Omental fat pad (tissue), 4 donors: ENCODE results near the gene FAT1. TPM values are rescaled to one million over a fixed set of nuclear protein-coding genes. Genes with fewer than 3 reads are reported as not detected.

ENCODE experiments used
- ATAC-seq: fragments of 150-250 bp; one replicate; pipeline ENCODE4 v1.9.1; 2016; ENCODE audit warnings: mild to moderate bottlenecking, moderate library complexity; ENCODE audit not compliant: low FRiP score
- DNase-seq: peaks from one replicate; pipeline ENCODE4 v3.0.0-alpha.2; 2019; ENCODE audit warnings: low spot score
- total RNA-seq, 4 donors: library from RNA; depleted of rRNA; stranded (reverse); fragments of >200 nt; gene quantifications; one replicate each; pipeline ENCODE4 v1.1.0, GENCODE V29; 2016
- TF ChIP-seq, protein P1 (sequence below), 3 donors: fragments of 450-650 bp; IDR thresholded peaks; one replicate each; pipeline ENCODE4 v1.5.1; 2016 to 2017; ENCODE audit warnings: antibody characterized with exemption in 3 of 3, mild to moderate bottlenecking in 3 of 3, moderate library complexity in 2 of 3

FAT1 gene
- total RNA-seq, 4 donors from 2014 or later, result 35.3 to 90.8 (median 69.9) TPM

DNA sequence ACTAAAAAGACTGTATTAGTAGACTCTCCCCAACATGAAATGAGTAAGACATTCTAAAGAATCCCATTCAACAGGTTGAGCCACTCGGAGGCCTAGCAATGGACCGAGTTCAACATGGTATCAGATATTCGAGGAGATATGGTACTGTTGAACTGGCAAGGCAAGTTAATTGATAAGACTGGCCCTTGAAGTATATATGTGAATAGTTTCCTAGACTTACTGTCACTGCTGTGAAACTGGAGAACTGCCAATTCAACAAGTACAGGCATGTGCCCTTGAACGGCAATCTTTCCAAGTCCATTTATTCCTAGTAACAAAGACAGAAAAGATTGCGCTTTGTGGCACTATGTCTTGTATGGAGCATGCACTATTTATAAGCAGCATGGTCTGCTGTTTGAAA lies 24.4 kb downstream of the FAT1 start:
- TF ChIP-seq, protein P1, sequence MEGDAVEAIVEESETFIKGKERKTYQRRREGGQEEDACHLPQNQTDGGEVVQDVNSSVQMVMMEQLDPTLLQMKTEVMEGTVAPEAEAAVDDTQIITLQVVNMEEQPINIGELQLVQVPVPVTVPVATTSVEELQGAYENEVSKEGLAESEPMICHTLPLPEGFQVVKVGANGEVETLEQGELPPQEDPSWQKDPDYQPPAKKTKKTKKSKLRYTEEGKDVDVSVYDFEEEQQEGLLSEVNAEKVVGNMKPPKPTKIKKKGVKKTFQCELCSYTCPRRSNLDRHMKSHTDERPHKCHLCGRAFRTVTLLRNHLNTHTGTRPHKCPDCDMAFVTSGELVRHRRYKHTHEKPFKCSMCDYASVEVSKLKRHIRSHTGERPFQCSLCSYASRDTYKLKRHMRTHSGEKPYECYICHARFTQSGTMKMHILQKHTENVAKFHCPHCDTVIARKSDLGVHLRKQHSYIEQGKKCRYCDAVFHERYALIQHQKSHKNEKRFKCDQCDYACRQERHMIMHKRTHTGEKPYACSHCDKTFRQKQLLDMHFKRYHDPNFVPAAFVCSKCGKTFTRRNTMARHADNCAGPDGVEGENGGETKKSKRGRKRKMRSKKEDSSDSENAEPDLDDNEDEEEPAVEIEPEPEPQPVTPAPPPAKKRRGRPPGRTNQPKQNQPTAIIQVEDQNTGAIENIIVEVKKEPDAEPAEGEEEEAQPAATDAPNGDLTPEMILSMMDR (IDR thresholded peaks at IDR 0.05), result no peak
- no peak for DNase-seq
- no peak for ATAC-seq

DNA sequence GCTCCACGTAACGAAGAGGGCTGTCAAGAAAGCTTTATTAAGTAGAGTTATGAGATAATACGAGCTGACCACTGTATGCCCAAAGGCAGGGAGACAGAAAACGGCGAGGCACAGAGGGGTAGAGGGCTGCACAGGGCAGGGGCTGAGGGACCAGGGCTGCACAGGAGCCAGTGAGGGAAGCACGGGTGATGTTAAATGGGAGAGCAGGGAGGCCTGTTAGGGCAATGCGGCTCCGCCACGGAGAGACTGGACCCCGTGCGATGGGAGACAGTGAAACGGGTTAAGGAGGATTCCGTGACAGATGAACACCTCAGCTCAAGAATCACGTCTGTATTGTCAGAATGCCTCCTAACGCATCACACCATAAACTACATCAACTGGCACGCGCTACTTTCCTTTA lies 25.1 kb downstream of the FAT1 start:
- ATAC-seq (no peak), DNase-seq (no peak)
- TF ChIP-seq, protein P1 (IDR thresholded peaks at IDR 0.05), result no peak

DNA sequence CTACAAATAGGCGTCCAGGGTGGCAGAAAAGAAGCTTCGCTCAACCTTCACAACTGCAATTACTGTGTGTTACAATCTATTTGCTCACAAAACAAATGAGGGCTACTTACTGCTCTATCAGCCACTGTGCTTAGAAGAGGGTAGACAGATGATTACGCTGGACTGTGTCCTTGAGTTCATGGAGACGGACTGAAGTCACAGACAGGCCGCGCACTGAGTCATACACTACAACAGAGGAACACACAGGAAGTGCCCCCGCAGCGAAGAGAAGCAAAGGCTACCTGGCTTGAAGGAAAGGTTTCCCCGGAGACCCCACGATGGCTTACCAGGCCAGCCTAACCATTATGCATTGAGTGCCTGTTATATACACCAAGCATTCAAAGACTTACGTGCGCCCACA lies 25.6 kb downstream of the FAT1 start:
- no peak for ATAC-seq

DNA sequence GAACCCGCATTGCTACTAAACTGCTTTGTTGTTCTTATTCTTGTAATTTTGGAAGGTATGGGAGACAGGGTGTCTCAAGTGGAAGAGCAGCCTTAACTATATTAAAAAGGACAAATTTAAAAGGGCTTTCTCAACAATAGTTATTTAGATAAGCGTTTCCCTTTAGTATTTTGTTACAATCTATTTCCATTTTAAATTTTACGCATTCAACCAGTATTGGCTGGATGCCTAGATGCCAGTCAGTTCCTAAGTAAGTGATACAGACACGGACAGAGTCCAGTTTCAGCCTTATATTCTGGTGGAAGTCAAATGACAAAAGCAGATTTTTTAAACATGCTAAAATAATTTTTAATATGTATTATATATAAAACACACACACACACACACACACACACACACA lies 28.3 kb downstream of the FAT1 start:
- TF ChIP-seq, protein P1 (IDR thresholded peaks at IDR 0.05), result no peak
- ATAC-seq (no peak), DNase-seq (no peak)

More for the DNA sequence above, 25.6 kb downstream of the FAT1 start:
- no peak for DNase-seq
- TF ChIP-seq, protein P1 (IDR thresholded peaks at IDR 0.05), result no peak

DNA sequence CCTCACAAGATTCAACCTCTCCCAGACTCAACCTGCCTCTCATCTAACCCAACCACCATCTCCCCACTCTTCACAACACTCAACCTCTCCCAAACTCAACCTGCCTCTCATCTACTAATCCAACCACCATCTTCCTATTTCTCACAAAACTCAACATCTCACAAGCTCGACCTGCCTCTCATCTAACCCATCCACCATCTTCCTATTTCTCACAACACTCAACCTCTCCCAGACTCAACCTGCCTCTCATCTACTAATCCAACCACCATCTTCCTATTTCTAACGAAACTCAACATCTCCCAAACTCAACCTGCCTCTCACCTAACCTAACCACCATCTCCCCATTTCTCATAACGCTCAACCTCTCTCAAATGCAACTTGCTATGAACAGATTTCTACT lies 29.8 kb downstream of the FAT1 start:
- no peak for DNase-seq
- ATAC-seq, result no peak
- TF ChIP-seq, protein P1 (IDR thresholded peaks at IDR 0.05), result no peak

DNA sequence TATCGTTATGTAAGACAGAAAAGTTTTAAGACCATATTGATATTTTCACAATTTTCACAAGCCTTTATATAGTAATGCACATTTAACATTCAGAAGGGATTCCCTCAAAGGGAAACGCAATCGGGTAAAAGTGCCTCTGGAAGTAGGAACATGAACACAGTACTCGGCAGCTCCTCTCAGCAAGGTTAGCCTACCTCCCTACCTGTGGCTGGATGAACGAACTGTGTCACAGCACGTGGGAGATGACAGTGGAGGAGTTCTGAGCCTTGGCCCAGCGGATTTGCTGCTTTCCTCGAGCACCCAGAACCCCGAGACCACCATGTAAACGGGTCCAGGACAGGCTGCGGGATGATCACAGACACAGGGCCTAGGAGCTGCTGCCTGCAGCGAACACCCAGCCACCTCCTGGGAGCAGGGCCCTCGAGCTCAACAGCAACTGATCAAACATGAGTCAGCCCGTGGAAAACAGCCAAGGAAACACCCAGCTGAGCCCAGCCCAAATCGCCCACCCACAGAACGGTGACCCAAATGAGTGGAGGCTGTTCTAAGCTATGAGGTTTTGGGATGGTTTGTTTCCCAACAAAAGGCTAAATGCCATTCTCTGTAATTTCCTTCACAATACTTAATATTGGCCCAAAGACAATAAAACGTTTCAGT lies 30.4 kb downstream of the FAT1 start:
- ATAC-seq (peak; percentile 86), DNase-seq (peak; percentile 48)
- TF ChIP-seq, protein P1 (IDR thresholded peaks at IDR 0.05), result no peak

DNA sequence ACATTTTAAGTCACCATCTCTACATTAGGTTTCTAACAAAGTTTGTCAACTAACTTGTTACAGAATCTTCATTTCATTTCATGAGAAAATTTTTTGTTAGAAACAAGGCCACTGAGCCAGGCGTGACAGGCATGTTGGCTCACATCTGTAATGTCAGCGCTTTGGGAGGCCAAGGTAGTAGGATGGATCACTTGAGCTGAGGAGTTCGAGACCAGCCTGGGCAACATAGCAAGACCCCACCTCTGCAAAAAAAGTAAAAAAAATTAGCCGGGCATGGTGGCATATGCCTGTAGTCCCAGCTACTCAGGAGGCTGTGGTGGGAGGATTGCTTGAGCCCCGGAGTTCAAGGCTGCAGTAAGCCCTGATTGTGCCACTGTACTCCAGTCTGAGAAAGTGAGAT lies 32.3 kb downstream of the FAT1 start:
- TF ChIP-seq, protein P1 (IDR thresholded peaks at IDR 0.05), result no peak
- ATAC-seq, result no peak

More for the DNA sequence above, 32.3 kb downstream of the FAT1 start:
- DNase-seq, result no peak
